NT2/D1 (cell line): ENCODE measurements around the gene EIF4E3.

Experiments used
- SUZ12 ChIP-seq: IDR thresholded peaks from 2 replicates; pipeline ENCODE4 v1.6.1; 2011; ENCODE audit not compliant: insufficient read length, insufficient read depth; ENCODE audit errors: extremely low read depth
- YY1 ChIP-seq: IDR thresholded peaks from 2 replicates; pipeline ENCODE4 v1.6.1; 2011; ENCODE audit not compliant: insufficient read length, insufficient read depth
- ZNF274 ChIP-seq: IDR thresholded peaks from 2 replicates; pipeline ENCODE4 v1.6.1; 2011; ENCODE audit warnings: mild to moderate bottlenecking, low read depth, low read length

GRCh38 chr3:71718072-71718471, 7.1 kb downstream of the EIF4E3 start:
- no peak for TF ChIP-seq SUZ12
- no peak for TF ChIP-seq ZNF274
- no peak for TF ChIP-seq YY1
